AG04449 (cell line): ENCODE measurements around the gene BACH2.

Source experiments
- CTCF ChIA-PET: fragments of 350-600 bp; formaldehyde crosslinking; extraction: SDS; loops from one replicate; lab custom pipeline; 2021; ENCODE audit warnings: antibody characterized with exemption; lab: Yijun Ruan, JAX
- POLR2A ChIA-PET: fragments of 400-600, 350-600 bp; formaldehyde crosslinking; extraction: SDS; loops from one replicate; lab custom pipeline; 2020; ENCODE audit warnings: antibody characterized with exemption, inconsistent platforms; lab: Yijun Ruan, JAX
- DNase-seq: peaks from one replicate; pipeline ENCODE4 v3.0.0-alpha.2; 2010; ENCODE audit warnings: low read depth, low spot score
- H3K4me3 ChIP-seq: 2 replicates; pipeline ENCODE4 v1.5.1; 2011; ENCODE audit warnings: low read depth, mild to moderate bottlenecking, control low read depth, low read length
- TF ChIP-seq, protein P1 (sequence below): IDR thresholded peaks from one replicate; pipeline ENCODE4 v1.5.1; 2011; ENCODE audit warnings: mild to moderate bottlenecking, moderate library complexity, low read length, control low read depth, inconsistent platforms; ENCODE audit not compliant: insufficient read depth; ENCODE audit errors: missing control alignments

The BACH2 gene

DNA sequence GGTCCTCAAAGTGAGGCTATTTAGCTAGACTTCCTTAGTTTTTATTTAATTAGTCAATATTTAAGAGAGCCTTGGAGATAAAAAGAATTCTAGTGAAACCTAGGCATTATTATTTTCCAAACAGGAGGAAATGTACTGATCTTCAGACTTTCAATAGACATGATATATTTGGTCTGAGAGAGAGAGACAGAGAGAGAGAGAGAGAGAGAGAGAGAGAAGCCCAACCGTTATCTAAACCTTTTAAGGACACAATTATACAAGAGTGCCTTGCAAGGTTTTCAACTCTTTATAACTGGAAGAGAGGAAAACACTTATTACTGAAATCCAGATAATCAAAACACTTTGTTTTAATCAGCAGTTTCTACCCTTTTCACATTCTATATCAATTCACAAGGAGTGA lies 64.8 kb downstream of the BACH2 start:
- TF ChIP-seq, protein P1, sequence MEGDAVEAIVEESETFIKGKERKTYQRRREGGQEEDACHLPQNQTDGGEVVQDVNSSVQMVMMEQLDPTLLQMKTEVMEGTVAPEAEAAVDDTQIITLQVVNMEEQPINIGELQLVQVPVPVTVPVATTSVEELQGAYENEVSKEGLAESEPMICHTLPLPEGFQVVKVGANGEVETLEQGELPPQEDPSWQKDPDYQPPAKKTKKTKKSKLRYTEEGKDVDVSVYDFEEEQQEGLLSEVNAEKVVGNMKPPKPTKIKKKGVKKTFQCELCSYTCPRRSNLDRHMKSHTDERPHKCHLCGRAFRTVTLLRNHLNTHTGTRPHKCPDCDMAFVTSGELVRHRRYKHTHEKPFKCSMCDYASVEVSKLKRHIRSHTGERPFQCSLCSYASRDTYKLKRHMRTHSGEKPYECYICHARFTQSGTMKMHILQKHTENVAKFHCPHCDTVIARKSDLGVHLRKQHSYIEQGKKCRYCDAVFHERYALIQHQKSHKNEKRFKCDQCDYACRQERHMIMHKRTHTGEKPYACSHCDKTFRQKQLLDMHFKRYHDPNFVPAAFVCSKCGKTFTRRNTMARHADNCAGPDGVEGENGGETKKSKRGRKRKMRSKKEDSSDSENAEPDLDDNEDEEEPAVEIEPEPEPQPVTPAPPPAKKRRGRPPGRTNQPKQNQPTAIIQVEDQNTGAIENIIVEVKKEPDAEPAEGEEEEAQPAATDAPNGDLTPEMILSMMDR = no peak
- CTCF ChIA-PET = interaction anchor here (1.7 kb wide), 1 partner anchor 291 kb away, joined by 4 read pairs; no protein-coding TSS in a partner anchor
- DNase-seq = no peak
- POLR2A ChIA-PET = no interaction called here
- no peak overlapping the region for H3K4me3 ChIP-seq

DNA sequence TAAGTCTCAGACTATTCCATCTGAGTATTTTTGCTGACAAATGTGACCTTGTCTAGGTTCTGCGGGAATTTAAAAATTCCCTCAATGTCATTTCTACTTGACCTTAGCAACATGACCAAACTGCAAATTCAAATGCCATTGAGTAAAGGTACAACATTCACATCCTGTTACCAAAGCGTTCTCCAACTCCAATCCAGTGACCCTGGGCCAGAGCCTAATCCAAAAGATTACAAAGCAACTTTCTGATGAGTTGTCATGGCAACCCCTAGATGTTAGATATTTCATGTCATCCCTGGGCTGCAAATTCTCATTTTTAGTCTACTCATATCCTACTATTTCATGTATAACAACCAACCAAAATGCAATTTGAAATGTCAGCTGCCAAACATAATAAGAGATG lies 65.3 kb downstream of the BACH2 start:
- ChIA-PET POLR2A (no interaction called here), CTCF (interaction anchor here (1.5 to 1.7 kb wide), 2 partner anchors 162 to 291 kb away, joined by 3 to 4 read pairs; no protein-coding TSS in a partner anchor)
- TF ChIP-seq, protein P1 = no peak
- no peak overlapping the region for H3K4me3 ChIP-seq
- no peak for DNase-seq

DNA sequence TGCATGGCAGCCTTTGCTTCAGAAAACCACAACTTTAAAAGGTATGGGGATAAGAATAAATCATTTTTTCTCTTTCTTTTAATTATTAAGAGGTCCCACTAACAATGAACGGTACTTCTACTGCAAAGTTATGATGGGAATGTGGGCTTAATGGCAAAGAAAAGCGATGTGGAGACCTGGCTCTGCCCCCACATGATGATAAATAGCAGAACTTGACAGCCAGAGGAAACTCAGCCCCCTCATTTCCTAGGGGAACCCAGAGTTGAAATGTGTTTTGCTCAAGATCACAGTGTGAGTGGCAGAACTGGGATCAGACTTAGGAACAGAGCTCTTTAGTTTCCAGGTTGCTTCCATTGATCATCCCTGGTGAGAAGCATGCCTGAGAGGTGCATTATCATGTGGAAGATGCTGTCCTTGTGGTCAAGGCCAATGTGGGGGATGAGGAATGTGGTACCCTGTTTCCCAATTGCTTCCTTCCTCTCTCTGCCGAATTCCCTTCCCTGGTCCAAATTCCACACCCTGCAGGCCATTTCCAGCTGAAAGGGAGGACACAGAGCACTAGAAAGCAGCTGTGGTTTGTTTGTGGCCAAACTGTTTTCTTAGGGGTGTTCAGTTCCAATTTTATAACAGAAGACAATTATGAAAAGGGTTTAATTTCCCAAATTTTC lies 66.0 kb downstream of the BACH2 start:
- POLR2A ChIA-PET = no interaction called here
- CTCF ChIA-PET = interaction anchor here (1.5 to 1.7 kb wide), 2 partner anchors 163 to 290 kb away, joined by 3 to 4 read pairs; no protein-coding TSS in a partner anchor
- DNase-seq = no peak
- TF ChIP-seq, protein P1 = no peak
- H3K4me3 ChIP-seq = no peak overlapping the region

DNA sequence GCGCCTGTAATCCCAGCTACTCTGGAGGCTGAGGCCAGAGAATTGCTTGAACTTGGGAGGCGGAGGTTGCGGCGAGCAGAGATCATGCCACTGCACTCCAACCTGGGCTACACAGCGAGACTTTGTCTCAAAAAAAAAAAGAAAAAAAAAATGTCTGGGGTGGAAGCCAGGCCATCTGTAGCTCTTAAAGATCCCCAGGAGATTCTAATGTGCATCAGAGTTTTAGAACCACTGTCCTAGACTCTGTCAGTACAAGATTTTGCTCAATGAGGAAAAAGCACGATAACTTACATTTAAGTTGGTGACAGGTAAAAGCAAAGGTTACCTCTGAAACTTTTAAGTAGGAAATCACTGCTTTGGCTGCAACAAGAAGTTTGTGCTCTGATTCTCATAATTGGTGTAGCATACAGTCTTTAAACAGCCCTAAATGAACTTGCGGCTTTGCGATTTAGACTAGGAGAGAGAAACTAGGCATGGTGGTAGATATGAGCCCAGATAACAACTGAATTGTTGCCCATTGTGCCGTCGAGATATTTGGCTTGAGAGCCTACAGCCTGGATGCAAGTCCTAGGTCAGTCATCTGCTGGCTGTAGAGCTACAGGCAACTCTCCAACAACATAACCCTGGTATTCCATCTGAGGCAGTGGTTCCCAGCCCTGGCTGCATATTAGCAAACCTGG lies 67.2 kb downstream of the BACH2 start:
- TF ChIP-seq, protein P1 = no peak
- DNase-seq = no peak
- no peak overlapping the region for H3K4me3 ChIP-seq
- ChIA-PET CTCF (interaction anchor here (1.4 to 1.5 kb wide), 2 partner anchors 50 to 164 kb away, joined by 3 read pairs; no protein-coding TSS in a partner anchor), POLR2A (no interaction called here)

DNA sequence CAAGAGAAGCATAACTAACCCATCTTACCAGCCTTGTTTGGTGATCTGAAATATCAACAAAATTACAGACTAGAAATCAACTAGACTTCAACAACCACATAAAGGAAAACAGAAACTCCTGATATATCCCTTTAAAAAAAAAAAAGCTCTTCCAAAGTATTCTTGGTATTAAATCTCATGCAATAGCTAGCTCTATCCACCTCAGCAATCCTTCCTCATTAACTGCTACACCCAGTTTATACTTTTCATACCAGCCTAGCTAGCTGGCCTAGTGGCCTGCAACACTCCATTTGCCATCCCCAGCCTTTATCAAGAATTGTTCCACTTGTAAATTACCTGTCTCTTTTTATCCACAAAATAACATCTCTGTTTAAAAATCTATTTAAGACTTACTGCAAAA lies 69.0 kb downstream of the BACH2 start:
- ChIA-PET POLR2A (interaction anchor here (0.6 to 1.0 kb wide), 3 partner anchors 9 to 183 kb away, joined by 3 to 4 read pairs (median 3); no protein-coding TSS in a partner anchor), CTCF (interaction anchor here (1.6 to 2.2 kb wide), 2 partner anchors 16 to 165 kb away, joined by 4 to 6 read pairs; no protein-coding TSS in a partner anchor)
- H3K4me3 ChIP-seq = no peak overlapping the region
- no peak for DNase-seq
- TF ChIP-seq, protein P1 = no peak

DNA sequence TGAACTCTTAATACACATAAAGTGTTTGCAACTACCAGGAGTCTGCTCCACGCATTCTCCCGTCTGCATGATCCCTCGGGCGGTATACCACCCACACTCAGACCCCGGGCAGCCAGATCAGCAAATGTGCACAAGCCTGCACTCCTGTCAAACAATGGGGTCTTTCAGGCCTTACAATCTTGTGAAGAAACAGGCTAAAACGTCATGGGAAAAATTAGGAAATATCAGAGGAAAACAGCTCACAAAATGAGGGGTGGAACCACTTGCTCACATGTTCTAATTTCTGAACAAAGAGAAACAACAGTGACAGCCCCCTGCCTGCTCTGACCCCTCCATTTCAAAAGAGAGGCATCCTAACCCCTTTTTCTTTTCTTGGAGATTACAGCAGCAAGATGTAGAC lies 69.4 kb downstream of the BACH2 start:
- TF ChIP-seq, protein P1 = no peak
- POLR2A ChIA-PET = interaction anchor here (0.6 to 1.0 kb wide), 2 partner anchors 9 to 183 kb away, joined by 3 to 4 read pairs; no protein-coding TSS in a partner anchor
- CTCF ChIA-PET = interaction anchor here (1.6 to 2.2 kb wide), 2 partner anchors 17 to 166 kb away, joined by 4 to 6 read pairs; no protein-coding TSS in a partner anchor
- H3K4me3 ChIP-seq = no peak overlapping the region
- no peak for DNase-seq
